Stimulated activated CD4-positive, alpha-beta T cell treated with anti-CD3 and anti-CD28 coated beads, Interleukin-2, amount 100 ng/mL, for 24 hours (primary cell): ENCODE results near the gene SH3GL1.

ENCODE experiments used
- DNase-seq, 2 donors: peaks; one replicate each; pipeline ENCODE4 v3.0.0-alpha.2; 2020

The SH3GL1 gene

GRCh38 chr19:4375164-4376027 lies 25.0 kb downstream of the SH3GL1 start:
- DNase-seq: no peak

GRCh38 chr19:4374498-4375163 lies 25.7 kb downstream of the SH3GL1 start:
- no peak for DNase-seq

- DNase-seq: no peak
Observed at GRCh38 chr19:4373601-4374497, 26.5 kb downstream of the SH3GL1 start.

- no peak for DNase-seq
Observed at GRCh38 chr19:4373013-4373367, 27.4 kb downstream of the SH3GL1 start.

- no peak for DNase-seq
Observed at GRCh38 chr19:4372165-4373012, 28.0 kb downstream of the SH3GL1 start.

GRCh38 chr19:4371247-4372164 lies 28.8 kb downstream of the SH3GL1 start:
- no peak for DNase-seq

GRCh38 chr19:4370418-4371041 lies 29.8 kb downstream of the SH3GL1 start:
- no peak for DNase-seq

GRCh38 chr19:4369888-4370260 lies 30.5 kb downstream of the SH3GL1 start:
- DNase-seq: peak; percentile 79 to 84

- DNase-seq: peak; percentile 65 to 76
Observed at GRCh38 chr19:4369109-4369887, 31.0 kb downstream of the SH3GL1 start.

GRCh38 chr19:4368128-4368820 lies 32.1 kb downstream of the SH3GL1 start:
- no peak for DNase-seq

- DNase-seq: no peak
Observed at GRCh38 chr19:4367781-4368127, 32.6 kb downstream of the SH3GL1 start.

GRCh38 chr19:4367336-4367723 lies 33.0 kb downstream of the SH3GL1 start:
- DNase-seq: no peak

- no peak for DNase-seq
Observed at GRCh38 chr19:4366666-4367335, 33.5 kb downstream of the SH3GL1 start.

- DNase-seq: no peak
Observed at GRCh38 chr19:4365791-4366665, 34.3 kb downstream of the SH3GL1 start.

- no peak for DNase-seq
Observed at GRCh38 chr19:4365341-4365740, 35.0 kb downstream of the SH3GL1 start.

- no peak for DNase-seq
Observed at GRCh38 chr19:4363571-4364304, 36.6 kb downstream of the SH3GL1 start.
